CD4-positive, alpha-beta T cell treated with Interleukin-6 at 100 ng/mL for 8 hours (primary cell): ENCODE measurements around the gene KRT80.

Source experiments
- DNase-seq: peaks from one replicate; pipeline ENCODE4 v3.0.0-alpha.2; 2020; ENCODE audit warnings: mixed read lengths, low spot score

KRT80 gene

GRCh38 chr12:52130711-52131110 lies 61.1 kb downstream of the KRT80 start:
- DNase-seq: no peak

- DNase-seq: no peak
Observed at GRCh38 chr12:52127683-52128450, 63.9 kb downstream of the KRT80 start.

- no peak for DNase-seq
Observed at GRCh38 chr12:52126605-52127578, 64.9 kb downstream of the KRT80 start.

- DNase-seq: no peak
Observed at GRCh38 chr12:52126050-52126604, 65.7 kb downstream of the KRT80 start.

GRCh38 chr12:52125476-52125900 lies 66.3 kb downstream of the KRT80 start:
- DNase-seq: no peak

- DNase-seq: no peak
Observed at GRCh38 chr12:52123487-52124186, 68.2 kb downstream of the KRT80 start.

- no peak for DNase-seq
Observed at GRCh38 chr12:52122904-52123303, 68.9 kb downstream of the KRT80 start.

GRCh38 chr12:52122540-52122871 lies 69.3 kb downstream of the KRT80 start:
- no peak for DNase-seq

GRCh38 chr12:52121824-52122539 lies 69.8 kb downstream of the KRT80 start:
- peak; percentile 50 for DNase-seq

- DNase-seq: no peak
Observed at GRCh38 chr12:52120951-52121823, 70.6 kb downstream of the KRT80 start.

GRCh38 chr12:52119398-52120254 lies 72.2 kb downstream of the KRT80 start:
- peak; percentile 26 for DNase-seq
